Measurements from ENCODE around the gene SLC25A21.
"Not testable (repeated sequence)": the region's sequence is repeated elsewhere in the genome, so short reads cannot be mapped to it uniquely, and the experiment has no call there.

Gene SLC25A21

GRCh38 chr14:36935976-36936678 is 236.3 kb downstream of the SLC25A21 start:
- no peak for DNase-seq

GRCh38 chr14:36934304-36934703 is 238.1 kb downstream of the SLC25A21 start:
- DNase-seq: no peak

GRCh38 chr14:36931791-36932190 is 240.6 kb downstream of the SLC25A21 start:
- no peak for DNase-seq

GRCh38 chr14:36928432-36928831 is 244.0 kb downstream of the SLC25A21 start:
- no peak for DNase-seq

- no peak for DNase-seq
Observed at GRCh38 chr14:36925094-36925493, 247.3 kb downstream of the SLC25A21 start.

- no peak for DNase-seq
Observed at GRCh38 chr14:36916668-36917067, 255.7 kb downstream of the SLC25A21 start.

- DNase-seq: no peak
Observed at GRCh38 chr14:36915081-36915480, 257.3 kb downstream of the SLC25A21 start.

GRCh38 chr14:36910578-36910977 is 261.8 kb downstream of the SLC25A21 start:
- no peak for DNase-seq

- DNase-seq: no peak
Observed at GRCh38 chr14:36905272-36905888, 267.0 kb downstream of the SLC25A21 start.

GRCh38 chr14:36901861-36902260 is 270.5 kb downstream of the SLC25A21 start:
- DNase-seq: no peak

- no peak for DNase-seq
Observed at GRCh38 chr14:36900846-36901245, 271.6 kb downstream of the SLC25A21 start.

- not testable (repeated sequence) for DNase-seq
Observed at GRCh38 chr14:36896300-36896699, 276.1 kb downstream of the SLC25A21 start.

- no peak for DNase-seq
Observed at GRCh38 chr14:36884049-36884448, 288.4 kb downstream of the SLC25A21 start.

- DNase-seq: no peak
Observed at GRCh38 chr14:36880276-36880675, 292.1 kb downstream of the SLC25A21 start.

- DNase-seq: no peak
Observed at GRCh38 chr14:36879558-36879957, 292.8 kb downstream of the SLC25A21 start.

- no peak for DNase-seq
Observed at GRCh38 chr14:36874396-36875138, 297.8 kb downstream of the SLC25A21 start.

- no peak for DNase-seq
Observed at GRCh38 chr14:36870776-36871175, 301.6 kb downstream of the SLC25A21 start.

GRCh38 chr14:36869125-36869524 is 303.3 kb downstream of the SLC25A21 start:
- no peak for DNase-seq

GRCh38 chr14:36866867-36867266 is 305.5 kb downstream of the SLC25A21 start:
- no peak for DNase-seq

- no peak for DNase-seq
Observed at GRCh38 chr14:36863271-36863670, 309.1 kb downstream of the SLC25A21 start.

GRCh38 chr14:36862237-36862636 is 310.2 kb downstream of the SLC25A21 start:
- DNase-seq: not testable (repeated sequence)

GRCh38 chr14:36860831-36861230 is 311.6 kb downstream of the SLC25A21 start:
- DNase-seq: no peak

GRCh38 chr14:36859119-36859518 is 313.3 kb downstream of the SLC25A21 start:
- DNase-seq: no peak

GRCh38 chr14:36857842-36858445 is 314.5 kb downstream of the SLC25A21 start:
- no peak for DNase-seq
